ENCODE results near the gene FBXL17.

DNA sequence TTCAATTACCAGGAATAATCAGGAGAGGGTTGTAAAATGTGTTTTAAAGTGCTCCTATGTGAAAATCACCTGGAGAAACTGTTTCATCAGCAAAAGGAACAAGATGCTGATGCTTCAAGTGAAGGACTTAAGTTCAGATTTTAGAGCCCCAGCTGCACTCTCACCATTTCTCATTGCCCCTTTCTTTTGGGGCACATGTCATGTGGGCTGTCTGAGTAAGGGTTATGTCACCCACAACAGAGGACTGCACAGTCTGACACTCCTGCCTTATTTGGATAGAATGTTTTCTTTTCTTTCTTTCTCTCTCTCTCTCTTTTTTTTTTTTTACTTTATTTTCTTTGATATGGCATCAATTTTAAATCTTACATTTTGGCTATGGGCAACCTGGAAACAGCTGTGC is 507.1 kb downstream of the FBXL17 start:
- no peak for TF ChIP-seq RAD21 (IDR thresholded peaks at IDR 0.05; ENCODE audit: low read length)
- TF ChIP-seq, protein P1, sequence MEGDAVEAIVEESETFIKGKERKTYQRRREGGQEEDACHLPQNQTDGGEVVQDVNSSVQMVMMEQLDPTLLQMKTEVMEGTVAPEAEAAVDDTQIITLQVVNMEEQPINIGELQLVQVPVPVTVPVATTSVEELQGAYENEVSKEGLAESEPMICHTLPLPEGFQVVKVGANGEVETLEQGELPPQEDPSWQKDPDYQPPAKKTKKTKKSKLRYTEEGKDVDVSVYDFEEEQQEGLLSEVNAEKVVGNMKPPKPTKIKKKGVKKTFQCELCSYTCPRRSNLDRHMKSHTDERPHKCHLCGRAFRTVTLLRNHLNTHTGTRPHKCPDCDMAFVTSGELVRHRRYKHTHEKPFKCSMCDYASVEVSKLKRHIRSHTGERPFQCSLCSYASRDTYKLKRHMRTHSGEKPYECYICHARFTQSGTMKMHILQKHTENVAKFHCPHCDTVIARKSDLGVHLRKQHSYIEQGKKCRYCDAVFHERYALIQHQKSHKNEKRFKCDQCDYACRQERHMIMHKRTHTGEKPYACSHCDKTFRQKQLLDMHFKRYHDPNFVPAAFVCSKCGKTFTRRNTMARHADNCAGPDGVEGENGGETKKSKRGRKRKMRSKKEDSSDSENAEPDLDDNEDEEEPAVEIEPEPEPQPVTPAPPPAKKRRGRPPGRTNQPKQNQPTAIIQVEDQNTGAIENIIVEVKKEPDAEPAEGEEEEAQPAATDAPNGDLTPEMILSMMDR (conservative IDR thresholded peaks at IDR 0.05; ENCODE audit: low read depth, low read length): no peak
- TF ChIP-seq, protein P2, sequence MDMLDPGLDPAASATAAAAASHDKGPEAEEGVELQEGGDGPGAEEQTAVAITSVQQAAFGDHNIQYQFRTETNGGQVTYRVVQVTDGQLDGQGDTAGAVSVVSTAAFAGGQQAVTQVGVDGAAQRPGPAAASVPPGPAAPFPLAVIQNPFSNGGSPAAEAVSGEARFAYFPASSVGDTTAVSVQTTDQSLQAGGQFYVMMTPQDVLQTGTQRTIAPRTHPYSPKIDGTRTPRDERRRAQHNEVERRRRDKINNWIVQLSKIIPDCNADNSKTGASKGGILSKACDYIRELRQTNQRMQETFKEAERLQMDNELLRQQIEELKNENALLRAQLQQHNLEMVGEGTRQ (IDR thresholded peaks at IDR 0.05; ENCODE audit: low read depth, low read length): peak; percentile 40; the same call in 1 of the 2 replicates
- TF ChIP-seq RCOR1 (IDR thresholded peaks at IDR 0.05; ENCODE audit: insufficient replicate concordance, low read length): no peak
- TF ChIP-seq, protein P3, sequence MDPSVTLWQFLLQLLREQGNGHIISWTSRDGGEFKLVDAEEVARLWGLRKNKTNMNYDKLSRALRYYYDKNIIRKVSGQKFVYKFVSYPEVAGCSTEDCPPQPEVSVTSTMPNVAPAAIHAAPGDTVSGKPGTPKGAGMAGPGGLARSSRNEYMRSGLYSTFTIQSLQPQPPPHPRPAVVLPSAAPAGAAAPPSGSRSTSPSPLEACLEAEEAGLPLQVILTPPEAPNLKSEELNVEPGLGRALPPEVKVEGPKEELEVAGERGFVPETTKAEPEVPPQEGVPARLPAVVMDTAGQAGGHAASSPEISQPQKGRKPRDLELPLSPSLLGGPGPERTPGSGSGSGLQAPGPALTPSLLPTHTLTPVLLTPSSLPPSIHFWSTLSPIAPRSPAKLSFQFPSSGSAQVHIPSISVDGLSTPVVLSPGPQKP (IDR thresholded peaks at IDR 0.05; ENCODE audit: borderline replicate concordance, low read depth, low read length): no peak
- no peak for TF ChIP-seq SMC3 (IDR thresholded peaks at IDR 0.05; ENCODE audit: low read depth, low read length)
- no peak for TF ChIP-seq POLR2A (IDR thresholded peaks at IDR 0.05; ENCODE audit: low read depth, low read length)
- TF ChIP-seq FOS (IDR thresholded peaks at IDR 0.05; ENCODE audit: low read depth, low read length): no peak

Measured in IMR-90 (cell line).